Right lobe of liver (tissue), 4 donors: Measurements from ENCODE around the gene PITPNC1.
"Not testable (repeated sequence)": the region's sequence is repeated elsewhere in the genome, so short reads cannot be mapped to it uniquely, and the experiment has no call there.

ENCODE experiments used
- CTCF ChIP-seq, 4 donors: fragments of 200-600 bp in 3 of 4; fragments of 450-650 bp in 1 of 4; IDR thresholded peaks; one replicate each; pipeline versions ENCODE4 v1.5.1 to v1.8.0; 2016 to 2022; ENCODE audit warnings: antibody characterized with exemption in 4 of 4, mild to moderate bottlenecking in 2 of 4
- POLR2A ChIP-seq: fragments of 450-650 bp; IDR thresholded peaks from one replicate; pipeline ENCODE4 v1.6.1; 2017; ENCODE audit warnings: antibody characterized with exemption, mild to moderate bottlenecking
- donor health status: DM: no; HTN: no; CAD: no.
- donor health status: DM: no; HTN: no; CAD: no.
- donor health status: DM: no; HTN: yes; CAD: no.

- not testable (repeated sequence) for TF ChIP-seq POLR2A; CTCF (IDR thresholded peaks at IDR 0.05)
These were observed 139.5 kb downstream of the PITPNC1 start for GRCh38 chr17:67516571-67516970.
